ENCODE data around the gene SRM.

- TF ChIP-seq, protein P1, sequence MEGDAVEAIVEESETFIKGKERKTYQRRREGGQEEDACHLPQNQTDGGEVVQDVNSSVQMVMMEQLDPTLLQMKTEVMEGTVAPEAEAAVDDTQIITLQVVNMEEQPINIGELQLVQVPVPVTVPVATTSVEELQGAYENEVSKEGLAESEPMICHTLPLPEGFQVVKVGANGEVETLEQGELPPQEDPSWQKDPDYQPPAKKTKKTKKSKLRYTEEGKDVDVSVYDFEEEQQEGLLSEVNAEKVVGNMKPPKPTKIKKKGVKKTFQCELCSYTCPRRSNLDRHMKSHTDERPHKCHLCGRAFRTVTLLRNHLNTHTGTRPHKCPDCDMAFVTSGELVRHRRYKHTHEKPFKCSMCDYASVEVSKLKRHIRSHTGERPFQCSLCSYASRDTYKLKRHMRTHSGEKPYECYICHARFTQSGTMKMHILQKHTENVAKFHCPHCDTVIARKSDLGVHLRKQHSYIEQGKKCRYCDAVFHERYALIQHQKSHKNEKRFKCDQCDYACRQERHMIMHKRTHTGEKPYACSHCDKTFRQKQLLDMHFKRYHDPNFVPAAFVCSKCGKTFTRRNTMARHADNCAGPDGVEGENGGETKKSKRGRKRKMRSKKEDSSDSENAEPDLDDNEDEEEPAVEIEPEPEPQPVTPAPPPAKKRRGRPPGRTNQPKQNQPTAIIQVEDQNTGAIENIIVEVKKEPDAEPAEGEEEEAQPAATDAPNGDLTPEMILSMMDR (IDR thresholded peaks at IDR 0.05), result no peak
- TF ChIP-seq POLR2A (IDR thresholded peaks at IDR 0.05; ENCODE audit: low read depth), result no peak
Observed at GRCh38 chr1:11039351-11040104, 20.3 kb downstream of the SRM start.

Data from esophagus muscularis mucosa (tissue), 3 donors.